CD4-positive, alpha-beta T cell treated with Interleukin-17A for 1 hour (primary cell): ENCODE results near the gene LHPP.

Experiments used
- DNase-seq: peaks from one replicate; pipeline ENCODE4 v3.0.0-alpha.2; 2020

Gene LHPP

DNA sequence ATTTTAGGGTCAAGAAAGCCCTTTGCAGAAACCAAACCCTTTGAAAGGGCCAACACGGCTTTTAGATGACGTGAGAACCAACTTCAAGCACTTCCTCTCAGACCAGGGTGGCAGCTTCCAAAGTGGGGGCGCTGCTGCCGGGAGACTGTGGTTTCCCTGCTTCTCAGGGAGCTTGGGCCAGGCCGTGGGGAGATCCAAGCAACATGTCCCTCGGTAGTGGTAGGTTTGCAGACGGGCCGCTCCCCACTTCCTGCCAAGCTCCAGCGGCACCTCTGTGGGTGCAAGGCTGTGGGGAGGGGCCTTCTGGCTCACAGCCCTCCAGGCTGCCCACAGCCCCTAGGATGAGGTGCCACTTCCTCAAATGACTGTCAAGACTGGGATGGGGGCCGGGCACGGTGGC lies 150.1 kb downstream of the LHPP start:
- peak; percentile 70 for DNase-seq

DNA sequence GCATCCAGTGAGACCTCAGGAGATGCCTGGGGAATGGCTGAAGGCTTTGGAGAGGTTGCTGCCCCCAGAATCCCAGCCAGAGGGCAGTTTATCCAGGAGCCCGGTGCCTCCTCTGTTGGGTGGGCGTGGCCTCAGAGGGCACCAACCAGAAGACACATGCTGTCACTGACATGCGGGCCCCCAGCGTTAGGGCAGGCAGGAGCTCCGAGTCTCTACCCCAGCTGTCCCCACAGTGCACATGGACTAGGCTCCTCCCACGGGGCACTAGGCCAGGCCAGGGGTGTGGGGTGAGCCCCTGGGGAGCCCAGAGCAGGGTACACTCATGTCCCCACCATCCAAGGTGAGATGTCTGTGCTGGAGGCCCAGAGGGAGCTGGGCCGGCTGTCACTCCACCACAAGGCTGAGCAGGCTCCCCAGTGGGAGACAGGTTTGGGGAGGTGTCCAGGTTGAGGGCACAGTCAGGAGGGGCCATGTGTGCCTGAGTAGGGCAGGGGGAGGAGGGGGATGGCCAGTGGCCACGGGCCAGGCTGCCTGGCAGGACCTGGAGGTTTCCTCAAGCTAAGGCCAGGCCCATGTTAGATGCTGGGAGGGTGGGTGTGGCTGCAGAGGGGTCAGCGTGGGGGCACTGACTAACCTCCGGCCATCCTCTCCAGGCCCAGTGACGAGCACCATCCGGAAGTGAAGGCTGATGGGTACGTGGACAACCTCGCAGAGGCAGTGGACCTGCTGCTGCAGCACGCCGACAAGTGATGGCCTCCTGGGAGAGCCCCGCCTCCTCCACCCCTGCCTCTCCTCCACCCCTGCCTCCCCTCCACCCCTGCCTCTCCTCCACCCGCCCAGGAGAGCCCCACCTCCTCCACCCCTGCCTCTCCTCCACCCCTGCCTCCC lies 151.2 kb downstream of the LHPP start:
- DNase-seq: peak; percentile 49

DNA sequence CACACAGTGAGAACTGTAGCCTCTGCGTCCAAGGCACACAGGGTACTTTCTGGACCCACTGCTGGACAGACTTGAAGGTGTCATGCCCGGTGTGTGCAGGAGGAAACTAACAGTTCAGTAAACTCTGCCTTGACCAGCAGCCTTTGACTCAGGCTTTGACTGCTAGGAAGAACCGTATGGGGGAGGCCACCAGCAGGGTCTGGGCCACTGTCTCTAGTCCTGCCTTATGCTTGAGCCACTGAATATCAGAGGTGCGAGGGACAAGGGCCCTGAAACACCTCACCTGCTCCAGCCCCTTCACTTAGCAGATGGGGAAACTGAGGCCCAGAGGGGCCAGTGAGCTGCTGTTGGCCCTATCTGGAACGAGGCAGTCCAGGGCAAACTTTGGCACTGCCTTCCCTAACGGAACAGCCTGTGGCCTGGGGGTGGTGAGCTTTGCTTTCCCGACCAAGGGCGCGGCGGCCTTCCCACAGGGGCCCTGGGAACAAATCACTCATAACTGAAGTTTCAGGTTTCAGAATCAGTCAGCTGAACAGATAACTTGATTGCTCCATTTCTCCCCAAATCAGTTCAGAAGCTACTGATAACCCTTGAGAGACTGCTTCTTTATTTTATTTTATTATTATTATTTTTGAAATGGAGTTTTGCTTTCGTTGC lies 152.5 kb downstream of the LHPP start:
- DNase-seq: no peak

DNA sequence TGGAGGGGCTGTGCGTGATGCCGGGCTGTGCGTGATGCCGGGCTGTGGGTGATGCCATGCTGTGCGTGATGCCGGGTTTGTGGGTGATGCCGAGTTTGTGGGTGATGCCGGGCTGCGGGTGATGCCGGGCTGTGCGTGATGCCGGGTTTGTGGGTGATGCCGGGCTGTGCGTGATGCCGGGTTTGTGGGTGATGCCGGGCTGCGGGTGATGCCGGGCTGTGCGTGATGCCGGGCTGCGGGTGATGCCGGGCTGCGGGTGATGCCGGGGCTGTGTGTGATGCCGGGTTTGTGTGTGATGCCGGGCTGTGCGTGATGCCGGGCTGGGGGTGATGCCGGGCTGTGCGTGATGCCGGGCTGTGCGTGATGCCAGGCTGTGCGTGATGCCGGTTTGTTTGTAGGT lies 153.6 kb downstream of the LHPP start:
- DNase-seq: no peak

DNA sequence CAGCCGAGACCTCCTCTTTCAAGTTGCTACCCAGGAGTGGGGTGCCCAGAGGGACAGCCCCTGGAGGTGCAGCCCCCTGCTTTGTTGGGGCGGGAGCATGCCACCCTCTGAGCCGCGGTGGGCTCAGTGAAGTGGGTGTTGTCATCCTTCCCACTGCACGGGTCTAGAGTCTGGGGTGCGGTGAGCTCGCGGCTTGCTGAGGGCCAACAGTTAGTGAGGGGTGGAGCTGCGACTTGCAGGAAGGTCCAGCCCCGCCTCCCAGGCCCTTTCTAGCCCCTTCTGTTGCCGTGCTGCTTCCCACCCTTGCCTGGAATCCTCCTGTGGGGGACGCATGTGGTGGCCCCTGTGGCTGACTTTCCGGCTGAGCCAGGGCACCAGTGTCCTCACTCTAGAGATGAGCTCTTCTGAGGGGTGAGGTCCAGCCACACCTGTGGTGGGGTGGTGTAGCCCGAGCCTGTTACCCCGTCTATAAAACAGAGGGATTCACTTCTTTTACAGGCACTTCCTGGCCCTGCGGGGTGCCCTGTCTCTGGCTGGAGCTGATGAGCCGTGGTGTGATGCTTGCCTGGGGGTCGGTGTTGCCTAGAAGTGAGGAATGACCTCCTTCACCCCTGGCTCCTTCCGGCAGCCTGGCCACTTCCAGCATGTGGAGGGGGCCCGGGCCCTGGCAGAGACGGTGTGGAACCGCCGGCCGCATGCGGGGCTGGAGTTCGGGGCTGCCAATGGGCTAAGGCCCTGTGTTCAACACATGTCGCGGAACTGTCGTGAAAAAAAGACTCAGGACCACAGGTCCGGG lies 154.6 kb downstream of the LHPP start:
- DNase-seq: peak; percentile 44

DNA sequence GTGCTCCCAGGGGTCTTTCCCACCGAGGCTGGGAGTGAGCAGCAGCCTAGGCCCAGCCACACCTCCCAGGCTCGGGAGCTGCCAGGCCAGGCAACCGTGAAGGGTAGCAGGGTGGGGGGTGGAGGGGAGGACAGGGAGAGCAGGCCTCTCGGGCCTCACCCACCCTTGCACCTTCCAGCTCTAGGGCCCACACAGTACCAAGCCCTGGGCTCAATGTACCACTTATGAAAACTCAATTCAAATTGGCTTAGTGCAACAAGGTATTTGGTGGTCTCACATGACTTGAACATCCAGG lies 155.2 kb downstream of the LHPP start:
- DNase-seq: no peak

DNA sequence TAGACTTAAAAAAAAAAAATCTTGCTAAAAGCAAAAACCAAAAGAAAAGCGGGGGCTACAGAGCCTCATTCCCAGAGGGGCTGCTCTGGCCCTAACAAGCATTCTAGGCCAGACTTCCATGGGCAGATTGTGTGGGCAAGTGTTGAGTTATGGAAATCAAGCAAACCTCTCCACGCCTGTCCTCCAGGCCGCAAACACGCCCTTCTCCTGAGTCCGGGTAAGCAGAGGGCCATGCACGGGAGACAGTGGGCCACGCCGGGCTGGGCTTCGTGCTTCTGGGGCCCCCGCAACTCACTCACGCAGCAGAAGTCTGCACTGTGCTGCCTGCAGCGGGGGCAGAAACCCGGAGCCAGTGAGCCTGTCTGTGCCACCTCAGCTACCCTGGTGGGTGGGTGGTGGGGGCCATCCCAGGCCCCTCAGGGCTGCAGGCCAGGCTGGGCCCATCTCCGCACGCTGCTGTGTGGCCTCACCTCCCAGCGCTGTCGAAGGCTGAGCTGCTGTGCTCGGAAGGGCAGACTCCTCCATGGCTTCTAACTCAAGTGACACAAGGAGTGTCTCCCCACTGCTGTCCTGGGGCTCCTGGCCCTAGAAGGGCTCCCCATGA lies 156.9 kb downstream of the LHPP start:
- no peak for DNase-seq

DNA sequence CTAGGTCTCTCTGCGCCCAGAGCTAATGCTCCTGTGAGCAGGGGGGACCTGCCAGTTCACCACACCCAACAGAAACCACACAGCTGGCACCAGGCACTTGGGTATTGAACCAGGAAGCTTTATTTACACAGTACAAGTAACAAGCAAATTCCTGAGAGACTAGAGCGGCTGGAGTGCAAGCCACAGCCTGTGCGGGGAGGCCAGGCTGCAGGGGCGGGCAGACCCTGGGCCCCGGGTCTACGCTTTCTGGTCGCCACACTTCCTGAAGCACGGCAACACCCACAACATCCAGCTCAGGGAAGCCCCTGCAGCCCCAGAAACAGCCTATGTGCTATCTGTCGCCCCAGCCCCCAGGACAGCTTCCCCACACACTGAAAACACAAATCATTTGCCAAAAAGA lies 157.6 kb downstream of the LHPP start:
- peak; percentile 31 for DNase-seq

DNA sequence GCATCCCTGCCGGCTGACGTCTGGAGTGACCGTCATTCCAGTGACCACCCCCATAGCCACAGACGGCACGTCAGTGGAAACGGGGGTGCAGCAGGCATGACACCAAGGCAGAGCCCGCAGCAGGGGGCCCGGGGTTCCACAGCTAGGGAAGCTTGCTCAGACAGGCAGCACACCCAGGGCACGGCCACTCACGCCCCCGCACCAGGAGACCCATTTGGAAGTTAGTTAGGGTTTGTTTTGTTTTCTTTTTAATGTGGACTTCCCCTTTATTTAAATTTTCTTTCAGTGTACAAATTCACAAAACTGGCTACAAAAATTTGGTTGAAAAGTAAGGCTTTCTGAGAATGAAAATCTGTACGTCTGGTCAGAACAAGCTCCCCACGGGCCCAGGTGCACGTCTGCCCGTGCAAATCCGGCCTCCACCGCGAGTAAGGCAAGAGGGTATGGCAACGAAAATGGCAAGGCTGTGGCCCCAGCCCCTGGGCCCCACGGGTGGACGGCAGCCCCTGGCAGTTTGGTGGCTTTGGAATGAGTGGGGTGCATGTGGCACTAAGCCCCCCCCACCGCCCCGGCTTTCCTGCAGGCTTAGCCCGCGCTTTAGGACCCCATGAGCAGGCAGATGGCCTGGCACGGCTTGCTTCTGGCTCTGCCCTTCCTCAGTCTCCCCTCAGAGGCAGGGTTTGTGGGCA lies 158.3 kb downstream of the LHPP start:
- DNase-seq: no peak

DNA sequence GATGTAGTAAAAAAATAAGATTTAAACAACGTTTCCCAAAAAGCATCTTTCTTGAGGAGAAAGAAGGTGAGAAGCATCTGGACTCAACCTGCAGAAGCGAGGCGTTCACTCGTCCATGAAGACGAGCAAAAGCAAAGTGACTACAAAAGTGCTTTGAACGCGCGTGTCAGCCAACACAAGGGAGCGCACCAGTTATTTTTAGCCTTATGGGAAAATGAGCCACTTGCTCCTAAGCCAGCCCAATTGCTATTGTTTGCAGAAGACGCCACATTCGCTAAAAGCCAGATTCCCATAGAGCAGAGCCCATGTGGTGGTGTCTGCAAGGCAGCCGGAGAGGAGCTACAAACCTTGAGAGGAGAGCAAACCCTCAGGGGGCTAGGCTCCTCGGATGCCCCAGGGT lies 160.0 kb downstream of the LHPP start:
- no peak for DNase-seq

DNA sequence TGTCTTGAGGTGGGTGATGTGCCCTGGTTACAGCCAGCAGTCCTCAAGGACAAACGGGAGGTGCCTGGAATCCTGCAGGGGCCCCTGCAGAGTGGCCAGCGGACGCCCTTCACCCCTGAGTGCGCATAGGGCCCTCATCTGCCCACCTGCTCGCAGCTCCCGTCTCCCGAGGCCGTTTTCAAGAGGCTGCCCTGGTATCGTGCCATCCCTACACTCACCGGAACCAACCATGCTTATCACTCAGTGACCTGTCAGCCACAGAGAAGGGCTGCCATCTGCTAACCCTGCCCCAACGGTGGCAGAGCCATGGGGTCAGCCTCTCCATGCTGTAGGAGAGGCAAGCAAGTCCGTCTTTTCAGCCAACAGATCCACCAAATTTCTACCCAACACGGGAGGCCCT lies 160.5 kb downstream of the LHPP start:
- DNase-seq: no peak

DNA sequence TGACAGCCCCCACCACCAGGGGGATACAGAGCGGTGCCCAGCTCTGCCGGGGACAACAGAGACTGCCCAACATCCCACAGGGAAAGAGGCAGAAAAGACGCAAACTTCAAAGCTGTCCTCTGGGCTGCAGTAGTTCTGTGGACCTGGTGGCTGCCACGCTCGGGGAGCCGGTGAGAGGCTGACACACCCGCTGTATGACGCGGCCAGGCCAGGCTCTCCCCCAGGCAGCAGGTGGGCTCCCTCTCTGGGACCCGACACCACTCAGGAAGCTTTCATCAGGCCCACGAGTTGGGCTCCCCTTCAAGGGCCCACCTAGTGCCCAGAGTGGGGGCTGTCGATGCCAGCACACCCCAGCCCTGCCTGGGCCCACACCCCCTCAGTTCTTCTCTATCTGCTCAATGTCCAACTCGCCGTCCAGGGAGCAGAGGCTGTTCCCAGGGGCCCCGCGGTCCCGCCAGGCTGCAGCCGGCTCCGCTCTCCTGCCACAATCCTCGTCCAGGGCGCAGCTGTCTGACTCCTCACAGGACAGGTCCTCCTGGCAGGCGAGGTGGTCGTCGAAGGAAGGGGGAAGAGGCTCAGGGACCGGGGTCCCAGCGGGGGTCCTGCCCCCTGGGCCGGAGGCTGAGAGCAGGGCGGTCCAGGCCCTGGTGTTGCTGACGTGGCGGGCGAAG lies 161.4 kb downstream of the LHPP start:
- DNase-seq: no peak

DNA sequence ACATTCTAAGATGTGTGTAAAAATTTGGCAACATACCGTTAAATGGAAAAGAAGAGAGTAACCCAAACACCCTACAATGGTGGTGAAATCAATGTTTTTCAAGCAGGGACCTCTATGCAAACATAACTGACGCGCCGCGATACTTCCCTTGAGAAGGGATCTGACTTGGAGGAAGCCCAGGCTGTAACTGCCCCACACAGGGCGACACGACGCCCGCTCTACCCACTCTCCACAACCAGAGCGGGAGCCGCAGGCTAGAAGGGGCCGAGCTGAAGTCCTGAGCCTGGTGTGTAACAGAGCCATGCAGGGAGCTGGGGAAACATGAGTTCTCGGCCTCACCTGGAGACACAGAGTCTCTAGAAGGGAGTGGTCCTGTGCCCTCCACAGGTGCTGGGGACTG lies 162.4 kb downstream of the LHPP start:
- no peak for DNase-seq

DNA sequence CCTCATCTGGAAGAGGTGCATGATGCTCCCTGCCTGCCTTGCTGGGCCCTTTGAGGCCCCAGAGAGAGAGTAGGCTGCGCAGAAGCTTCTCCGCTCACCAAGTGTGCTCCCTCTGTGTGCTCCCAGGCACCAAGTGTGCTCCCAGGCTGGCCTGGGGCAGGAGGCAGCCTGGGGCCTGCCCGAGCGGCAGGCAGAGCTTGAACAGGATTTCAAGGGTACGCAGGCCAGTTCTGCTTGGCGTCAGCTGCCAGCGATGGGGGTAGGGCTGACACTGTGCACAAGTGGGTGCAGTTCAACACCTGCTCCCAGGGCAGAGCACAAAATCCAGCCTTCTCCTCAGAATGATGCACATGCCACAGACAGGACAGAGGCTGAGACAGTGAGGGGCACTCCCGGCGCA lies 162.8 kb downstream of the LHPP start:
- no peak for DNase-seq

DNA sequence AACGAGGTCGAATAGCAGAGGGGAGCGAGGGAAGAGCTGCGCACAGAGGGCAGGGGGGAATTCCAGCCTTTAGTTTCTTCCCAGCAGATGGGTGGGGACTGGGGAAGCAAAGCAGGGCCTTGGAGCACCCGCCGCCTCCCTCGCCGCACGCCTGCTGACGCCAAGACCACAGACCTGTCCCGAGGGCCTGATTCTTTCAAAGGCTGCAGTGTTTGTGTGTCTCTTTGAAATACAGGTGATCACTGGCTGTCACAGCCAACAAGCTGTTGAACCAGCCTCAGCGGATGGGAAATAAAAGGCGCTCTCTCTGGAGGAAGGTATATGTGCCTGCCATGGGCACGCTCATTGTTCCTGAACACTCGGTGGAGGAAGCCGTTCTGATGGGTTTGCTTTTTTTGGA lies 163.3 kb downstream of the LHPP start:
- DNase-seq: no peak

DNA sequence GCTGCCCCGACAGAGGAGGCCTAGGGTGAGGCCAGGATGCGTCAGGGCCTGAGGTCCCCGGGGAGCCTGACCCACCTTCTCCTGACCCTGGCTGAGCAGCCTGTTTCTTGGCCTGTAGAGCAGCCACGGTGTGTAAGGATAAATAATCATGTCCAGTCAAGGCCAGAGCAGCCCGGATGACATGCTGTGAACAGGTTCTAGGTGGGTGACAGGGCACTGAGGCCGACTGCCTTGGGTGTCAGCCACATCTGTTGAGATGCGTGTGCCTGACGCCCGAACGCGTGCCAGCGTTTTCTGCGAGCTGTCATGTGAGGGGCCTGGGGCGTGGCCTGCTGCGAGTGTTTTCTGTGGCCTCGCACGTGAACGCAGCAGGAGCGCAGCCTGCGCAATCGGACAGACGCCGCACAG lies 164.2 kb downstream of the LHPP start:
- no peak for DNase-seq

DNA sequence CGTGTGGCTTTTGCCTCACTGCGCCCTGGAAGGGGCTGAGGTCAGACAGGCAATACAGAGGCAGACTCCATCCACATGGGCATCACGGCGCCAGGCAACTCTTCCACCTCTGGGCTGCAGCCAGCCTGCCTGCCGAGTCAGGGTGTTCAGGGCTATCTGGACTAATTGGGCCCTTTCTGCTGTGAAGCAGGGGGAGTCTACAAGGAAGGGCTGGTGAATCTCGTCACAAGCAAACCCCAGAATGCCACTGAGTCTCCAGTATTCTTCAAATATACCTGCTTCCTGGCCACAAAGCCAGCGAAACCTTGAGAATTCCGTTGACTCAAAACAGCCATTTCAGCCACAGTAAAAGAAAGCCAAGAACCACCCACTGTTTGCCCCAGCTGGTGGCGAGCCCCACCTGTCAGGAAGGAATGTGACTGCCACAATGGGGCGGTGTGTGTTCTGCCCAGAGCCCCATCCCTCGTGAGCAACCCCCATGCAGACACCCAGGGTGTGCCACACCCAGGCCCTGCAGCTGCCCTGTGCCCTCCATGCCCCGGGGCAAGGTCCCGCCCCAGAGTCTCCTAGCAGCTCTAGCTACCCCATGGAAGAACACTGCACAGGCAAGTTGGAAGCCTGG lies 165.2 kb downstream of the LHPP start:
- peak; percentile 61 for DNase-seq

DNA sequence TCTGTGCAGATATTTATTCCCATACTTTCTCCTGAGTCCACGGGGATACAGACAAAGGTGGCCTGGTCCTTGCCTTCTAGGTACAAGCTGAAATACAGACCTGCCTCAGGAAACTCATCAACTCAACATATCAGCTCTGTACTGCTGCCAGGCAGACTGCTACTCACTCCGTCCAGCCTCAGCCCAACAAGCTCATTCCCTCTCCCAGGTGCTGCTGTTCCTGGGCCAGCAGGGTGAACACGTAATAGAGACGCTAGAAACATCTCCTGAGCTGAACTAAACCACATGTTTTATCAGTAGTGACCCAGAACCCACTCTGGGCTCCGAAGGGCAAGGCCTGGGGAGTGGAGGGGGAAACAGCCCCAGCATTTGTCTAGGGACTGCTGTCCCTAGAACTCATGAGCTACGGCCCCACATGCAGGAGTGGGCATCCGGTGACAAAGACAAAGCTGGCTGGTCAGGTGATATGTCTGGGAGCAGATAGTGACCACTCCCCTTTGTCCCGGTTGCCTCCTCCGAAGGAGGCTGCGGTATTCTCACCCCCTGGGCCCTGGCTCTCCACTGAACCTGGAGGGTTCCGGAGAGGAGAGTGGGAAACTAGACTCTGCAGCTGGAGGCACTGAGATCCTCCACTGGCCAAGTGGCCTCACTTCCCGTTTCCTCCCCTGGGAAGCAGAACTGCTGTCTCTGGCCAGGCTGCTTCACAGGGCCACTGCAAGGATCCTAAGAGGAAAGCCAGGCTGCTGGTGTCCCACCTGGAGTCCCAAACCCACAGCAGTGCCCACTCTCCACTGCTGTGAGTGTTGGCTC lies 166.4 kb downstream of the LHPP start:
- DNase-seq: no peak

DNA sequence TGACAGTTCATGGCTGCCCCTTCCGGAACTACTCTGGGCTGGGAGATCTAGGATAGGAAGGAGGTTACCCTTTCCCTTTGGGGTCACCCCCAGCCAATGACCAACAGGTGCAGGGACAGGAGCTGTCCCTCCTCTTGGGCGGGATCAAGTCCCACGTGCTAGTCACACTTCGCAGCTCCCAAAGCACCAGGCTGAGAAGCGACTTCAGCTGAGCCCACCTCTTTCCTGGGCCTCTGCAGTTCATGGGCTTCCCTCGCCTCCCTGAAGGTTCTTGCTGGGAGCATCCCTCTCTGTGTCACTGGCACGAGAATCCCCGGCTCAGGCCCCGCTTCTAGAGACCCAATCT lies 167.0 kb downstream of the LHPP start:
- no peak for DNase-seq

DNA sequence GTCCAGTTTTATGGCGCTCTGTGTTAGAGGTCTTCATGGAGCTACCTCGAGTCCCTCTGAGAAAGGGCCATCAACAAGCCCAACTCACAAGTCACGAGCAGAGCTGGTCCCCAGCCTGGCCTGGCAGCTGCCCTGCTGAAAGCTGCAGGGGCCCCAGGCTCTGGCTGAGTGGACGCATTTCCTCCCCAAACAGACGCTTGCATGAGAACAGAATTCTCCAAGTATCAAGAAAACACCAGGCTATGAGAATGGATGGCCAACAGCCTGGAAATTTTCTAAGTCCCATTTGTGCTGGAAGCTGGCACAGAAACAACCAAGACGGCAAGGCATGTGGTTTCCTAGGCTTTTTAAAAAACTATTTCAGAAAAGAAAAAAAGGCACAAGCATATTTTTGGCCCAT lies 167.8 kb downstream of the LHPP start:
- no peak for DNase-seq

DNA sequence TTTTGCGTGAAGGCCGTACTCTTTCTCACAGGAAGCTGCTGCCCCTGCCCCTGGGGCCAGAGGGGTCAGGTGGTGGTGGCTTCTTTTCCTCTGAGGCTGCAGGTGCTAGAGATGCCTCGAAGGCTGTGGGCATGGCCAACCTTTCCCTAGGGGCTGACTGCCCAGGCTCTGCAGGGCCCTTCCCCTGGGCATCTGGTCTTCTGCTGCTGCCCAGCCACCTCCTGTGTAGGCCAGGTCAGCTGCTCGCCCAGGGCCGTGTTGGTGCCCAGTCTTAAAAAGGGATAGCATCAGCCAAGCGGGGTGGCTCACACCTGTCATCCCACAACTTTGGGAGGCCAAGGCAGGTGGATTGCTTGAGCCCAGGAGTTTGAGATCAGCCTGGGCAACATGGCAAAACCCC lies 168.2 kb downstream of the LHPP start:
- no peak for DNase-seq
